GM19452 (cell line): ENCODE measurements around the gene PIP4K2A.

Experiments
- ATAC-seq: cut with Tn5 transposase; IDR thresholded peaks from one replicate; pipeline ENCODE4 v1.9.1; 2021; ENCODE audit not compliant: unreplicated experiment

PIP4K2A gene

GRCh38 chr10:22669163-22669711, 45.1 kb downstream of the PIP4K2A start:
- ATAC-seq, result no peak

GRCh38 chr10:22667093-22667480, 47.3 kb downstream of the PIP4K2A start:
- ATAC-seq, result no peak

GRCh38 chr10:22666287-22667092, 47.9 kb downstream of the PIP4K2A start:
- peak; percentile 83 for ATAC-seq

GRCh38 chr10:22665329-22665728, 49.0 kb downstream of the PIP4K2A start:
- no peak for ATAC-seq

- ATAC-seq, result no peak
Measured at GRCh38 chr10:22662733-22663330, 51.5 kb downstream of the PIP4K2A start.

- no peak for ATAC-seq
Measured at GRCh38 chr10:22659866-22660265, 54.5 kb downstream of the PIP4K2A start.

- no peak for ATAC-seq
Measured at GRCh38 chr10:22658745-22659410, 55.5 kb downstream of the PIP4K2A start.

GRCh38 chr10:22657566-22658225, 56.7 kb downstream of the PIP4K2A start:
- no peak for ATAC-seq

GRCh38 chr10:22657024-22657423, 57.4 kb downstream of the PIP4K2A start:
- no peak for ATAC-seq

GRCh38 chr10:22656036-22656435, 58.3 kb downstream of the PIP4K2A start:
- no peak for ATAC-seq

GRCh38 chr10:22655312-22655981, 58.9 kb downstream of the PIP4K2A start:
- ATAC-seq, result no peak

- ATAC-seq, result no peak
Measured at GRCh38 chr10:22652988-22653481, 61.3 kb downstream of the PIP4K2A start.

GRCh38 chr10:22651276-22651980, 63.0 kb downstream of the PIP4K2A start:
- peak; percentile 45 for ATAC-seq

- ATAC-seq, result no peak
Measured at GRCh38 chr10:22649994-22650393, 64.4 kb downstream of the PIP4K2A start.

- no peak for ATAC-seq
Measured at GRCh38 chr10:22649390-22649841, 65.0 kb downstream of the PIP4K2A start.

- ATAC-seq, result no peak
Measured at GRCh38 chr10:22648547-22648961, 65.8 kb downstream of the PIP4K2A start.

- no peak for ATAC-seq
Measured at GRCh38 chr10:22647244-22647643, 67.1 kb downstream of the PIP4K2A start.

- peak; percentile 76 for ATAC-seq
Measured at GRCh38 chr10:22646388-22646853, 68.0 kb downstream of the PIP4K2A start.

GRCh38 chr10:22644222-22644621, 70.2 kb downstream of the PIP4K2A start:
- ATAC-seq, result no peak

GRCh38 chr10:22643775-22644174, 70.6 kb downstream of the PIP4K2A start:
- ATAC-seq, result no peak
